H9 (cell line): Measurements from ENCODE around the gene HIGD1B. TPM values are rescaled to one million over a fixed set of nuclear protein-coding genes. Genes with fewer than 3 reads are reported as not detected.

Experiments
- DNase-seq: peaks from one replicate; pipeline ENCODE4 v3.0.0-alpha.2; 2017
- H2AFZ ChIP-seq: one replicate; pipeline ENCODE4 v1.6.1; 2013; ENCODE audit warnings: mild to moderate bottlenecking, low read length, control low read depth, moderate library complexity
- H2AK5ac ChIP-seq: 2 replicates; pipeline ENCODE4 v1.6.1; 2013; ENCODE audit warnings: low read length, control low read depth, mixed read lengths; ENCODE audit not compliant: insufficient read length
- H2BK120ac ChIP-seq: one replicate; pipeline ENCODE4 v1.6.1; 2013; ENCODE audit warnings: low read depth, mild to moderate bottlenecking, low read length, control low read depth, inconsistent platforms; ENCODE audit not compliant: poor library complexity, severe bottlenecking
- H2BK12ac ChIP-seq: 2 replicates; pipeline ENCODE4 v1.6.1; 2013; ENCODE audit warnings: low read length, control low read depth, mixed read lengths, low read depth; ENCODE audit not compliant: insufficient read length
- H2BK15ac ChIP-seq: 2 replicates; pipeline ENCODE4 v1.6.1; 2013; ENCODE audit warnings: low read depth, low read length, control low read depth
- H2BK20ac ChIP-seq: one replicate; pipeline ENCODE4 v1.6.1; 2013; ENCODE audit warnings: low read depth, mild to moderate bottlenecking, low read length, control low read depth, inconsistent platforms; ENCODE audit not compliant: poor library complexity, severe bottlenecking
- H2BK5ac ChIP-seq: 2 replicates; pipeline ENCODE4 v1.6.1; 2013; ENCODE audit warnings: low read length, control low read depth, mixed read lengths; ENCODE audit not compliant: insufficient read length
- H3K14ac ChIP-seq: 2 replicates; pipeline ENCODE4 v1.6.1; 2013; ENCODE audit warnings: low read length, control low read depth; ENCODE audit not compliant: insufficient read depth
- H3K18ac ChIP-seq: 2 replicates; pipeline ENCODE4 v1.6.1; 2013; ENCODE audit warnings: low read depth, mild to moderate bottlenecking, mixed read lengths, low read length, control low read depth; ENCODE audit not compliant: insufficient read length
- H3K23ac ChIP-seq: 2 replicates; pipeline ENCODE4 v1.6.1; 2013; ENCODE audit warnings: low read length, control low read depth, mixed read lengths, low read depth; ENCODE audit not compliant: insufficient read length
- H3K23me2 ChIP-seq: 2 replicates; pipeline ENCODE4 v1.6.1; 2013; ENCODE audit warnings: low read depth, mild to moderate bottlenecking, mixed read lengths, low read length, control low read depth; ENCODE audit not compliant: insufficient read length, poor library complexity, severe bottlenecking
- H3K27ac ChIP-seq: 2 replicates; pipeline ENCODE4 v1.5.1; 2013; ENCODE audit warnings: low read length, control low read depth, mixed read lengths, low read depth; ENCODE audit not compliant: insufficient read length
- H3K27me3 ChIP-seq: 2 replicates; pipeline ENCODE4 v1.6.1; 2013; ENCODE audit warnings: low read length, control low read depth, inconsistent platforms; ENCODE audit not compliant: insufficient read depth
- H3K4ac ChIP-seq: 2 replicates; pipeline ENCODE4 v1.6.1; 2013; ENCODE audit warnings: low read depth, mild to moderate bottlenecking, control low read depth, inconsistent platforms, low read length, moderate library complexity
- H3K4me1 ChIP-seq: 2 replicates; pipeline ENCODE4 v1.6.1; 2013; ENCODE audit warnings: low read length, control low read depth, inconsistent platforms; ENCODE audit not compliant: insufficient read depth
- H3K4me2 ChIP-seq: 2 replicates; pipeline ENCODE4 v1.6.1; 2013; ENCODE audit warnings: low read length, control low read depth, mixed read lengths; ENCODE audit not compliant: insufficient read length, insufficient read depth
- H3K56ac ChIP-seq: 2 replicates; pipeline ENCODE4 v1.6.1; 2013; ENCODE audit warnings: low read depth, mild to moderate bottlenecking, mixed read lengths, low read length, control low read depth; ENCODE audit not compliant: insufficient read length
- H3K79me1 ChIP-seq: 2 replicates; pipeline ENCODE4 v1.6.1; 2013; ENCODE audit warnings: low read depth, mild to moderate bottlenecking, moderate library complexity, low read length, control low read depth, inconsistent platforms; ENCODE audit not compliant: insufficient read depth, poor library complexity, severe bottlenecking
- H3K79me2 ChIP-seq: 2 replicates; pipeline ENCODE4 v1.6.1; 2013; ENCODE audit warnings: low read length, control low read depth, inconsistent platforms; ENCODE audit not compliant: insufficient read depth
- H3K9ac ChIP-seq: 2 replicates; pipeline ENCODE4 v1.6.1; 2013; ENCODE audit warnings: low read length, control low read depth, mixed read lengths; ENCODE audit not compliant: insufficient read length; ENCODE audit errors: extremely low read depth
- H3K9me3 ChIP-seq: one replicate; pipeline ENCODE4 v1.6.1; 2013; ENCODE audit warnings: low read depth, low read length, inconsistent platforms; ENCODE audit not compliant: control insufficient read depth
- H3T11ph ChIP-seq: one replicate; pipeline ENCODE4 v1.6.1; 2013; ENCODE audit warnings: mild to moderate bottlenecking, low read length, control low read depth, inconsistent platforms
- H4K20me1 ChIP-seq: one replicate; pipeline ENCODE4 v1.6.1; 2013; ENCODE audit not compliant: control insufficient read depth, insufficient read length, insufficient read depth
- H4K5ac ChIP-seq: 2 replicates; pipeline ENCODE4 v1.6.1; 2013; ENCODE audit warnings: low read depth, mild to moderate bottlenecking, mixed read lengths, low read length, control low read depth; ENCODE audit not compliant: insufficient read length
- H4K8ac ChIP-seq: replicated peaks from 2 replicates; pipeline ENCODE4 v1.6.1; 2013; ENCODE audit warnings: low read length, control low read depth, mixed read lengths, low read depth; ENCODE audit not compliant: insufficient read length
- H4K91ac ChIP-seq: 2 replicates; pipeline ENCODE4 v1.6.1; 2013; ENCODE audit warnings: low read depth, mild to moderate bottlenecking, moderate library complexity, mixed read lengths, low read length, control low read depth; ENCODE audit not compliant: insufficient read length
- H3K27ac Mint-ChIP-seq, 3 experiments: 2 replicates in 2 of 3; 3 replicates in 1 of 3; pipeline ENCODE4 v1.8.0; 2020 to 2021; ENCODE audit warnings: mixed read lengths in 3 of 3, mild to moderate bottlenecking in 1 of 3, moderate library complexity in 1 of 3
- H3K27me3 Mint-ChIP-seq: 2 replicates; pipeline ENCODE4 v1.8.0; 2021; ENCODE audit warnings: low read depth, mild to moderate bottlenecking, moderate library complexity, mixed read lengths
- H3K36me3 Mint-ChIP-seq, 3 experiments: 2 replicates in 2 of 3; 3 replicates in 1 of 3; pipeline ENCODE4 v1.8.0; 2020 to 2021; ENCODE audit warnings: low read depth in 3 of 3, mixed read lengths in 3 of 3; ENCODE audit not compliant: insufficient read depth in 1 of 3
- H3K4me1 Mint-ChIP-seq, 2 experiments: 2 replicates each; pipeline ENCODE4 v1.8.0; 2020; ENCODE audit warnings: mixed read lengths in 2 of 2
- H3K4me3 Mint-ChIP-seq, 2 experiments: 2 replicates in 1 of 2; 3 replicates in 1 of 2; pipeline ENCODE4 v1.8.0; 2020 to 2021; ENCODE audit warnings: mild to moderate bottlenecking in 2 of 2, mixed read lengths in 2 of 2, moderate library complexity in 1 of 2
- H3K9me3 Mint-ChIP-seq, 2 experiments: 2 replicates in 1 of 2; 3 replicates in 1 of 2; pipeline ENCODE4 v1.8.0; 2020; ENCODE audit warnings: mild to moderate bottlenecking in 2 of 2, mixed read lengths in 2 of 2, moderate library complexity in 1 of 2
- CTCF ChIP-seq: fragments of 200-600 bp; sonication (generic); conservative IDR thresholded peaks from 3 replicates; pipeline ENCODE4 v1.8.0; 2021; ENCODE audit warnings: antibody characterized with exemption, mild to moderate bottlenecking
- WGBS: extraction: QIAGEN DNeasy Blood & Tissue Kit; methylation state at CpG from one replicate; pipeline ENCODE4 v1.1.7; 2013; ENCODE audit warnings: missing lambda C conversion rate, low lambda C conversion rate, mixed read lengths; ENCODE audit not compliant: insufficient read length; ENCODE audit errors: extremely low coverage; 5-methylcytosine and 5-hydroxymethylcytosine counted together
- total RNA-seq: library from RNA; stranded (reverse); gene quantifications from 2 replicates; pipeline ENCODE4 v1.2.1, GENCODE V29; 2021

The HIGD1B gene
- total RNA-seq, 1 experiment from 2014 or later, result not detected

- Histone ChIP-seq H4K20me1 (no peaks in the 10 kb centered on the region), H3K79me2 (peaks cover 14% of the 10 kb centered on the region; the same call in 1 of the 2 replicates), H3K4me1 (no peaks in the 10 kb centered on the region; the same call in 1 of the 2 replicates), H3K9me3 (no peaks in the 10 kb centered on the region), H3K27ac (peak overlapping the region; percentile 69), H3K79me1 (peaks cover 2% of the 10 kb centered on the region), H3K23ac (peak overlapping the region; percentile 39), H2AK5ac (no peak overlapping the region), H2AFZ (no peak overlapping the region), H3K4ac (no peak overlapping the region; the same call in 1 of the 2 replicates), H2BK15ac (no peak overlapping the region), H4K5ac (peak overlapping the region; percentile 98), H3K18ac (peak overlapping the region; percentile 92), H3K9ac (peak overlapping the region; percentile 98), H2BK120ac (no peak overlapping the region), H3K4me2 (peak overlapping the region; percentile 88), H3K27me3 (no peaks in the 10 kb centered on the region), H3K23me2 (peaks cover 7% of the 10 kb centered on the region), H3K14ac (peak overlapping the region; percentile 96), H3T11ph (no peak overlapping the region), H4K8ac (peak overlapping the region; percentile 93), H2BK12ac (no peak overlapping the region), H2BK20ac (no peak overlapping the region), H2BK5ac (peak overlapping the region; percentile 66), H3K56ac (no peak overlapping the region), H4K91ac (peak overlapping the region; percentile 49)
- Mint-ChIP-seq H3K27me3 (no peaks in the 10 kb centered on the region), H3K36me3 (peaks cover 4 to 20% (median 17%) of the 10 kb centered on the region in 3 experiments; a peak in 6 of 7 replicates), H3K9me3 (no peaks in the 10 kb centered on the region), H3K27ac (peak overlapping the region; percentile 100), H3K4me3 (peak overlapping the region; percentile 87 to 96), H3K4me1 (peaks cover 11 to 13% of the 10 kb centered on the region in 2 experiments)
- no CpG with 5 or more reads among the region's 7 CpGs for WGBS
- DNase-seq, result no peak
- no peak for TF ChIP-seq CTCF
Measured at GRCh38 chr17:44898768-44899073, 51.0 kb downstream of the HIGD1B start.
